Keratinocyte (primary cell): ENCODE data around the gene RBM4. TPM values are rescaled to one million over a fixed set of nuclear protein-coding genes. Genes with fewer than 3 reads are reported as not detected.

Experiments used
- DNase-seq: peaks from one replicate; pipeline ENCODE4 v3.0.0-alpha.2; 2011; ENCODE audit warnings: low read depth, missing footprints, low spot score
- FAIRE-seq: peaks from 2 replicates; lab custom pipeline; 2011; peaks lifted over from hg19 to GRCh38; lab: Jason Lieb, UNC
- H2AFZ ChIP-seq: 2 replicates; pipeline ENCODE4 v1.6.0; 2012; ENCODE audit warnings: low read length, control low read depth, inconsistent platforms; ENCODE audit not compliant: control insufficient read depth
- H3K27ac ChIP-seq: 2 replicates; pipeline ENCODE4 v1.5.1; 2011; ENCODE audit warnings: low read length; ENCODE audit not compliant: control insufficient read depth, insufficient read depth
- H3K27me3 ChIP-seq: 3 replicates; pipeline ENCODE4 v1.6.0; 2011; ENCODE audit warnings: low read length; ENCODE audit not compliant: control insufficient read depth, insufficient read depth; ENCODE audit errors: extremely low read depth
- H3K36me3 ChIP-seq, 2 experiments: 2 replicates in 1 of 2; 3 replicates in 1 of 2; pipeline ENCODE4 v1.5.1; 2011; ENCODE audit warnings: low read length in 2 of 2, mild to moderate bottlenecking in 1 of 2; ENCODE audit not compliant: control insufficient read depth in 2 of 2, insufficient read depth in 2 of 2; ENCODE audit errors: extremely low read depth in 1 of 2
- H3K4me1 ChIP-seq: 3 replicates; pipeline ENCODE4 v1.5.1; 2011; ENCODE audit warnings: low read length; ENCODE audit not compliant: control insufficient read depth, insufficient read depth; ENCODE audit errors: extremely low read depth
- H3K4me2 ChIP-seq: 3 replicates; pipeline ENCODE4 v1.6.0; 2011; ENCODE audit warnings: low read depth, low read length; ENCODE audit not compliant: control insufficient read depth, insufficient read depth; ENCODE audit errors: extremely low read depth
- H3K4me3 ChIP-seq, 3 experiments: fragments of 200-600 bp in 1 of 3; sonication (generic) in 1 of 3; 2 replicates in 2 of 3; 3 replicates in 1 of 3; pipeline ENCODE4 v1.5.1; 2011 to 2016; ENCODE audit warnings: low read length in 3 of 3, mild to moderate bottlenecking in 3 of 3, control low read depth in 2 of 3, inconsistent platforms in 1 of 3, low read depth in 1 of 3, mixed read lengths in 1 of 3, mixed run types in 1 of 3, moderate library complexity in 1 of 3; ENCODE audit not compliant: control insufficient read depth in 2 of 3, insufficient read depth in 2 of 3; ENCODE audit errors: extremely low read depth in 1 of 3
- H3K79me2 ChIP-seq: 2 replicates; pipeline ENCODE4 v1.6.0; 2012; ENCODE audit warnings: low read length; ENCODE audit not compliant: control insufficient read depth, insufficient read depth
- H3K9ac ChIP-seq: 3 replicates; pipeline ENCODE4 v1.6.0; 2011; ENCODE audit warnings: low read length; ENCODE audit not compliant: control insufficient read depth, insufficient read depth; ENCODE audit errors: extremely low read depth
- H3K9me1 ChIP-seq: 3 replicates; pipeline ENCODE4 v1.6.0; 2011; ENCODE audit warnings: low read length; ENCODE audit not compliant: control insufficient read depth, insufficient read depth; ENCODE audit errors: extremely low read depth
- H3K9me3 ChIP-seq: 2 replicates; pipeline ENCODE4 v1.5.1; 2012; ENCODE audit warnings: low read depth, low read length; ENCODE audit not compliant: control insufficient read depth
- H4K20me1 ChIP-seq: 3 replicates; pipeline ENCODE4 v1.6.0; 2011; ENCODE audit warnings: low read length; ENCODE audit not compliant: control insufficient read depth, insufficient read depth; ENCODE audit errors: extremely low read depth
- EZH2 ChIP-seq: IDR thresholded peaks from one replicate; pipeline ENCODE4 v1.6.1; 2012; ENCODE audit warnings: inconsistent platforms, mild to moderate bottlenecking, low read length, moderate library complexity
- dilution Hi-C: fragments of 300-500 bp; cut with MboI; formaldehyde crosslinking; loops from one replicate; pipeline ENCODE4 v1.7.0; 2020; ENCODE audit warnings: low sequenced_read_pairs; ENCODE audit not compliant: extremely low pct_ligation_motif_present
- polyA plus RNA-seq, 5 experiments: library from polyadenylated mRNA; depleted of rRNA in 3 of 5; stranded (reverse) in 3 of 5; stranded (forward) in 1 of 5; unstranded in 1 of 5; fragments of >200 nt; gene quantifications; 1 replicate in 1 of 5; 2 replicates in 3 of 5; 3 replicates in 1 of 5; pipeline versions ENCODE4 v1.2.1 to v1.2.3, GENCODE V29; 2011 to 2012; ENCODE audit warnings: missing spikeins in 2 of 5, low read depth in 1 of 5, low replicate concordance in 1 of 5
- TF ChIP-seq, protein P1 (sequence below), 3 experiments: IDR thresholded peaks in 1 of 3; conservative IDR thresholded peaks in 1 of 3; optimal IDR thresholded peaks in 1 of 3; 2 replicates in 2 of 3; 3 replicates in 1 of 3; pipeline versions ENCODE3 to v1.5.1; 2011; ENCODE audit warnings: low read length in 3 of 3, mild to moderate bottlenecking in 3 of 3, moderate library complexity in 2 of 3, control low read depth in 1 of 3, inconsistent platforms in 1 of 3; ENCODE audit not compliant: insufficient read depth in 2 of 3; ENCODE audit errors: extremely low read depth in 1 of 3

The RBM4 gene
- polyA plus RNA-seq, 1 donor (not counting 4 experiments of a cell fraction or from before 2014, with no cell fraction given) = 190 TPM

DNA sequence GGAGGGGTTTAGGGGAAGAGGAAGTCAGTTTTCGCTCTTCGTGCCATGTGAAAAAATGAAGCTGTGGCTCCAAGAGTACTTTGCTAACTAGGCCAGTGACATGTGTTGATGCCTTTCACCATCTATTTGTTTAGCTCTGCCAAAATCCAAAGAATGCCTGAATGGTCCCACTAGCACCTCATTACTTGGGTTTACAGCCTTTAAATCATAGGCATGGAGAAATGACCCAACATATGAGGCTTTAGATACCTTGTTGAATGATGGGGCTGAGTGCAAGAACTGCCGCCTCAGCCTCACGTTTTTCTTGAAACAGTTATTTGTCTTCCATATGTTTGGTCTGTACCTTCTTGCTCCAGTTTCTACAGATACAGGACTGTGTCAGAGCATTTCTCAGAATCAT, 8.3 kb downstream of the RBM4 start:
- no peak for TF ChIP-seq EZH2
- TF ChIP-seq, protein P1, sequence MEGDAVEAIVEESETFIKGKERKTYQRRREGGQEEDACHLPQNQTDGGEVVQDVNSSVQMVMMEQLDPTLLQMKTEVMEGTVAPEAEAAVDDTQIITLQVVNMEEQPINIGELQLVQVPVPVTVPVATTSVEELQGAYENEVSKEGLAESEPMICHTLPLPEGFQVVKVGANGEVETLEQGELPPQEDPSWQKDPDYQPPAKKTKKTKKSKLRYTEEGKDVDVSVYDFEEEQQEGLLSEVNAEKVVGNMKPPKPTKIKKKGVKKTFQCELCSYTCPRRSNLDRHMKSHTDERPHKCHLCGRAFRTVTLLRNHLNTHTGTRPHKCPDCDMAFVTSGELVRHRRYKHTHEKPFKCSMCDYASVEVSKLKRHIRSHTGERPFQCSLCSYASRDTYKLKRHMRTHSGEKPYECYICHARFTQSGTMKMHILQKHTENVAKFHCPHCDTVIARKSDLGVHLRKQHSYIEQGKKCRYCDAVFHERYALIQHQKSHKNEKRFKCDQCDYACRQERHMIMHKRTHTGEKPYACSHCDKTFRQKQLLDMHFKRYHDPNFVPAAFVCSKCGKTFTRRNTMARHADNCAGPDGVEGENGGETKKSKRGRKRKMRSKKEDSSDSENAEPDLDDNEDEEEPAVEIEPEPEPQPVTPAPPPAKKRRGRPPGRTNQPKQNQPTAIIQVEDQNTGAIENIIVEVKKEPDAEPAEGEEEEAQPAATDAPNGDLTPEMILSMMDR (optimal IDR thresholded peaks at IDR 0.05 in 1 of 3, IDR thresholded peaks at IDR 0.05 in 1 of 3, conservative IDR thresholded peaks at IDR 0.05 in 1 of 3; ENCODE audit: extremely low read depth in 1 of 3, insufficient read depth in 2 of 3, low read length in 3 of 3) = no peak
- FAIRE-seq (no peak), DNase-seq (no peak)
- Histone ChIP-seq H3K4me2 (no peak overlapping the region), H3K27ac (no peak overlapping the region), H2AFZ (no peak overlapping the region), H4K20me1 (peaks cover 41% of the 10 kb centered on the region), H3K27me3 (no peaks in the 10 kb centered on the region), H3K4me3 (no peak overlapping the region), H3K79me2 (peaks cover 82% of the 10 kb centered on the region), H3K36me3 (peaks cover 34 to 49% of the 10 kb centered on the region in 2 experiments), H3K9ac (no peak overlapping the region), H3K9me3 (no peaks in the 10 kb centered on the region), H3K9me1 (peaks cover 3% of the 10 kb centered on the region), H3K4me1 (peaks cover 9% of the 10 kb centered on the region)
- dilution Hi-C loops = no loop called here

- no peak for DNase-seq
- no peak overlapping the region for H3K4me3 ChIP-seq
- H3K79me2 ChIP-seq = peaks cover 60% of the 10 kb centered on the region
- dilution Hi-C loops = no loop called here
- peaks cover 8% of the 10 kb centered on the region for H3K4me1 ChIP-seq
- TF ChIP-seq, protein P1 (optimal IDR thresholded peaks at IDR 0.05 in 1 of 3, IDR thresholded peaks at IDR 0.05 in 1 of 3, conservative IDR thresholded peaks at IDR 0.05 in 1 of 3; ENCODE audit: extremely low read depth in 1 of 3, insufficient read depth in 2 of 3, low read length in 3 of 3) = no peak
- no peak for TF ChIP-seq EZH2
- no peaks in the 10 kb centered on the region for H3K27me3 ChIP-seq
- H3K36me3 ChIP-seq = peaks cover 24 to 31% of the 10 kb centered on the region in 2 experiments
- H3K4me2 ChIP-seq = no peak overlapping the region
- H3K27ac ChIP-seq = no peak overlapping the region
- H3K9me3 ChIP-seq = no peaks in the 10 kb centered on the region
- no peak for FAIRE-seq
- peaks cover 17% of the 10 kb centered on the region for H4K20me1 ChIP-seq
- no peak overlapping the region for H2AFZ ChIP-seq
- H3K9ac ChIP-seq = no peak overlapping the region
- H3K9me1 ChIP-seq = no peaks in the 10 kb centered on the region
These were observed 11.4 kb downstream of the RBM4 start for GRCh38 chr11:66649903-66650302.
